ENCODE data around the gene CCR7. TPM values are rescaled to one million over a fixed set of nuclear protein-coding genes. Genes with fewer than 3 reads are reported as not detected.

Gene CCR7
- total and polyA plus RNA-seq, 2 of the 13 experiments (the other 11 are each of a cell fraction or from before 2014, with no cell fraction given): 0.04 to 0.53 TPM

GRCh38 chr17:40560592-40561293 lies 4.5 kb downstream of the CCR7 start (continued):
- TF ChIP-seq ZNF788 (CRISPR knock-in tag; IDR thresholded peaks at IDR 0.05; ENCODE audit: borderline replicate concordance): no peak; the same call in 1 of the 2 replicates
- no peak for TF ChIP-seq ZNF546 (CRISPR knock-in tag; conservative IDR thresholded peaks at IDR 0.05)
- no peak for TF ChIP-seq ZNF598 (CRISPR knock-in tag; IDR thresholded peaks at IDR 0.05; ENCODE audit: borderline replicate concordance)
- no peak for TF ChIP-seq DR1 (CRISPR knock-in tag; IDR thresholded peaks at IDR 0.05)
- TF ChIP-seq BCL3 (CRISPR knock-in tag; IDR thresholded peaks at IDR 0.05): 0 out of 2 replicates have a peak, but pooled peaks have one; percentile 10
- TF ChIP-seq SMYD3 (CRISPR knock-in tag; IDR thresholded peaks at IDR 0.05): no peak
- TF ChIP-seq, protein P1, sequence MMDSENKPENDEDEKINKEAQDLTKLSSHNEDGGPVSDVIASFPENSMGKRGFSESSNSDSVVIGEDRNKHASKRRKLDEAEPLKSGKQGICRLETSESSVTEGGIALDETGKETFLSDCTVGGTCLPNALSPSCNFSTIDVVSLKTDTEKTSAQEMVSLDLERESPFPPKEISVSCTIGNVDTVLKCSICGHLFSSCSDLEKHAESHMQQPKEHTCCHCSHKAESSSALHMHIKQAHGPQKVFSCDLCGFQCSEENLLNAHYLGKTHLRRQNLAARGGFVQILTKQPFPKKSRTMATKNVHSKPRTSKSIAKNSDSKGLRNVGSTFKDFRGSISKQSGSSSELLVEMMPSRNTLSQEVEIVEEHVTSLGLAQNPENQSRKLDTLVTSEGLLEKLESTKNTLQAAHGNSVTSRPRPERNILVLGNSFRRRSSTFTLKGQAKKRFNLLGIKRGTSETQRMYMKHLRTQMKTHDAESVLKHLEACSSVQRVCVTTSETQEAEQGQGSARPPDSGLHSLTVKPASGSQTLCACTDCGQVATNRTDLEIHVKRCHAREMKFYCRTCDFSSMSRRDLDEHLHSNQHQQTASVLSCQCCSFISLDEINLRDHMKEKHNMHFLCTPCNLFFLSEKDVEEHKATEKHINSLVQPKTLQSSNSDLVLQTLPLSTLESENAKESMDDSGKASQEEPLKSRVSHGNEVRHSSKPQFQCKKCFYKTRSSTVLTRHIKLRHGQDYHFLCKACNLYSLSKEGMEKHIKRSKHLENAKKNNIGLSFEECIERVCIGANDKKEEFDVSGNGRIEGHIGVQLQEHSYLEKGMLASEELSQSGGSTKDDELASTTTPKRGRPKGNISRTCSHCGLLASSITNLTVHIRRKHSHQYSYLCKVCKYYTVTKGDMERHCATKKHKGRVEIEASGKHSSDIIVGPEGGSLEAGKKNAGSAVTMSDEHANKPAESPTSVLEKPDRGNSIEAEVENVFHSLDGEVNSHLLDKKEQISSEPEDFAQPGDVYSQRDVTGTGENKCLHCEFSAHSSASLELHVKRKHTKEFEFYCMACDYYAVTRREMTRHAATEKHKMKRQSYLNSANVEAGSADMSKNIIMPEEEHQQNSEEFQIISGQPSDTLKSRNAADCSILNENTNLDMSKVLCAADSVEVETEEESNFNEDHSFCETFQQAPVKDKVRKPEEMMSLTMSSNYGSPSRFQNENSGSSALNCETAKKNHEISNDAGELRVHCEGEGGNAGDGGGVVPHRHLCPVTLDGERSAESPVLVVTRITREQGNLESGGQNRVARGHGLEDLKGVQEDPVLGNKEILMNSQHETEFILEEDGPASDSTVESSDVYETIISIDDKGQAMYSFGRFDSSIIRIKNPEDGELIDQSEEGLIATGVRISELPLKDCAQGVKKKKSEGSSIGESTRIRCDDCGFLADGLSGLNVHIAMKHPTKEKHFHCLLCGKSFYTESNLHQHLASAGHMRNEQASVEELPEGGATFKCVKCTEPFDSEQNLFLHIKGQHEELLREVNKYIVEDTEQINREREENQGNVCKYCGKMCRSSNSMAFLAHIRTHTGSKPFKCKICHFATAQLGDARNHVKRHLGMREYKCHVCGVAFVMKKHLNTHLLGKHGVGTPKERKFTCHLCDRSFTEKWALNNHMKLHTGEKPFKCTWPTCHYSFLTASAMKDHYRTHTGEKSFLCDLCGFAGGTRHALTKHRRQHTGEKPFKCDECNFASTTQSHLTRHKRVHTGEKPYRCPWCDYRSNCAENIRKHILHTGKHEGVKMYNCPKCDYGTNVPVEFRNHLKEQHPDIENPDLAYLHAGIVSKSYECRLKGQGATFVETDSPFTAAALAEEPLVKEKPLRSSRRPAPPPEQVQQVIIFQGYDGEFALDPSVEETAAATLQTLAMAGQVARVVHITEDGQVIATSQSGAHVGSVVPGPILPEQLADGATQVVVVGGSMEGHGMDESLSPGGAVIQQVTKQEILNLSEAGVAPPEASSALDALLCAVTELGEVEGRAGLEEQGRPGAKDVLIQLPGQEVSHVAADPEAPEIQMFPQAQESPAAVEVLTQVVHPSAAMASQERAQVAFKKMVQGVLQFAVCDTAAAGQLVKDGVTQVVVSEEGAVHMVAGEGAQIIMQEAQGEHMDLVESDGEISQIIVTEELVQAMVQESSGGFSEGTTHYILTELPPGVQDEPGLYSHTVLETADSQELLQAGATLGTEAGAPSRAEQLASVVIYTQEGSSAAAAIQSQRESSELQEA (CRISPR knock-in tag; IDR thresholded peaks at IDR 0.05; ENCODE audit: not compliant biosample characterization): no peak
- no peak for TF ChIP-seq NFAT5 (CRISPR knock-in tag; IDR thresholded peaks at IDR 0.05)
- no peak for TF ChIP-seq CENPT (CRISPR knock-in tag; IDR thresholded peaks at IDR 0.05; ENCODE audit: low read depth)
- no peak for TF ChIP-seq ZNF260 (CRISPR knock-in tag; IDR thresholded peaks at IDR 0.05; ENCODE audit: borderline replicate concordance, low read depth)
- no peak for TF ChIP-seq ISX (CRISPR knock-in tag; conservative IDR thresholded peaks at IDR 0.05)
- TF ChIP-seq HHEX (CRISPR knock-in tag; IDR thresholded peaks at IDR 0.05): no peak
- no peak for TF ChIP-seq SP1 (IDR thresholded peaks at IDR 0.05)
- TF ChIP-seq SP1 (CRISPR knock-in tag; IDR thresholded peaks at IDR 0.05): no peak
- no peak for TF ChIP-seq HOXD1 (CRISPR knock-in tag; IDR thresholded peaks at IDR 0.05)
